GM23248 (cell line): ENCODE results near the gene LRP5. TPM values are rescaled to one million over a fixed set of nuclear protein-coding genes. Genes with fewer than 3 reads are reported as not detected.

ENCODE experiments used
- DNase-seq: peaks from one replicate; pipeline ENCODE4 v3.0.0-alpha.2; 2015
- H2AFZ ChIP-seq: fragments of 200-600 bp; sonication (generic); 2 replicates; pipeline ENCODE4 v1.6.1; 2016; ENCODE audit warnings: antibody characterized with exemption
- H3F3A ChIP-seq: fragments of 200-600 bp; sonication (generic); 2 replicates; pipeline ENCODE4 v1.6.1; 2016; ENCODE audit warnings: mild to moderate bottlenecking, antibody characterized with exemption, mixed run types; ENCODE audit not compliant: insufficient read depth
- H3K27ac ChIP-seq: fragments of 200-600 bp; sonication (generic); 2 replicates; pipeline ENCODE4 v1.5.1; 2016; ENCODE audit warnings: mild to moderate bottlenecking
- H3K27me3 ChIP-seq: fragments of 200-600 bp; sonication (generic); replicated peaks from 2 replicates; pipeline ENCODE4 v1.6.1; 2016; ENCODE audit warnings: mild to moderate bottlenecking; ENCODE audit not compliant: insufficient read depth
- H3K36me3 ChIP-seq: fragments of 200-600 bp; sonication (generic); 2 replicates; pipeline ENCODE4 v1.6.1; 2016; ENCODE audit warnings: low read depth, mild to moderate bottlenecking
- H3K4me1 ChIP-seq: fragments of 200-600 bp; sonication (generic); 2 replicates; pipeline ENCODE4 v1.6.1; 2016; ENCODE audit warnings: mild to moderate bottlenecking; ENCODE audit not compliant: insufficient read depth
- H3K4me2 ChIP-seq: fragments of 200-600 bp; sonication (generic); one replicate; pipeline ENCODE4 v1.6.1; 2016; ENCODE audit warnings: mild to moderate bottlenecking; ENCODE audit not compliant: unreplicated experiment
- H3K4me3 ChIP-seq: fragments of 200-600 bp; sonication (generic); 2 replicates; pipeline ENCODE4 v1.5.1; 2016; ENCODE audit warnings: mild to moderate bottlenecking
- H3K79me2 ChIP-seq: fragments of 200-600 bp; sonication (generic); 2 replicates; pipeline ENCODE4 v1.6.1; 2016; ENCODE audit warnings: mild to moderate bottlenecking; ENCODE audit not compliant: insufficient read depth
- H3K9ac ChIP-seq: fragments of 200-600 bp; sonication (generic); 2 replicates; pipeline ENCODE4 v1.6.1; 2016; ENCODE audit warnings: mild to moderate bottlenecking
- H3K9me2 ChIP-seq: fragments of 200-600 bp; sonication (generic); 2 replicates; pipeline ENCODE4 v1.6.1; 2016; ENCODE audit warnings: mixed run types, mild to moderate bottlenecking, moderate library complexity; ENCODE audit not compliant: insufficient read depth
- H3K9me3 ChIP-seq: fragments of 200-600 bp; sonication (generic); one replicate; pipeline ENCODE4 v1.6.1; 2017; ENCODE audit warnings: low read depth
- H4K20me1 ChIP-seq: fragments of 200-600 bp; sonication (generic); 2 replicates; pipeline ENCODE4 v1.6.0; 2016; ENCODE audit not compliant: insufficient read depth
- EZH2 ChIP-seq: fragments of 200-600 bp; sonication (generic); IDR thresholded peaks from 2 replicates; pipeline ENCODE4 v1.6.1; 2018; ENCODE audit warnings: antibody characterized with exemption, mild to moderate bottlenecking; ENCODE audit not compliant: insufficient read depth, poor library complexity, severe bottlenecking
- EZH2phosphoT487 ChIP-seq: fragments of 200-600 bp; sonication (generic); IDR thresholded peaks from 2 replicates; pipeline ENCODE4 v1.6.1; 2018; ENCODE audit warnings: antibody characterized with exemption, moderate library complexity, mild to moderate bottlenecking, low read depth; ENCODE audit not compliant: insufficient read depth
- WGBS, 2 experiments: methylation state at CpG; one replicate each; pipeline ENCODE4 v1.1.6; 2015 to 2017; ENCODE audit warnings: low lambda C conversion rate in 2 of 2, low coverage in 1 of 2; ENCODE audit errors: missing lambda C conversion rate in 2 of 2; 5-methylcytosine and 5-hydroxymethylcytosine counted together
- in situ Hi-C: fragments of 300-500 bp; cut with MboI; formaldehyde crosslinking; loops from 2 replicates; pipeline ENCODE4 v1.15.0; 2020
- polyA plus RNA-seq: library from polyadenylated mRNA; unstranded; fragments of >200 nt; fragmentation: Nextera tagmentation; extraction: Ambion mirVana; gene quantifications from 2 replicates; pipeline ENCODE4 v1.2.1, GENCODE V29; 2016
- total RNA-seq: library from RNA; depleted of rRNA; stranded (reverse); fragments of >200 nt; shearing (Covaris generic); gene quantifications from 2 replicates; pipeline ENCODE4 v1.2.3, GENCODE V29; 2014

The LRP5 gene
- total and polyA plus RNA-seq, 2 experiments from 2014 or later, result 3.0 TPM

DNA sequence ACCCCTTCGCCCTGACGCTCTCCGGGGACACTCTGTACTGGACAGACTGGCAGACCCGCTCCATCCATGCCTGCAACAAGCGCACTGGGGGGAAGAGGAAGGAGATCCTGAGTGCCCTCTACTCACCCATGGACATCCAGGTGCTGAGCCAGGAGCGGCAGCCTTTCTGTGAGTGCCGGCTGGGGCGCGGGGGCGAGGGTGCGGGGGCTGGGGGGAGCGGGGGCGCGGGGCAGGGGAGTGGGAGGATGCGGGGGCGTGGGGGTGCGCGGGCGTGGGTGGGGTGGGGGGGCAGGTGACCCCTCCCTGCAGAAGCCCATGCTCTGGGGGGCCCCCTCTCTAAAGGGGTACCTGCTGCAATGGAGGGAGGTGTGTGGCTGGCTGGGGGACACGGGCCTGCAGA lies 51.4 kb downstream of the LRP5 start:
- in situ Hi-C loops, result no loop called here
- Histone ChIP-seq H2AFZ (no peak overlapping the region), H3K79me2 (no peaks in the 10 kb centered on the region), H3K4me2 (no peak overlapping the region), H3K27me3 (no peaks in the 10 kb centered on the region), H3K4me3 (no peak overlapping the region), H3K27ac (no peak overlapping the region), H4K20me1 (no peaks in the 10 kb centered on the region), H3K36me3 (no peaks in the 10 kb centered on the region), H3F3A (no peaks in the 10 kb centered on the region), H3K9me3 (no peaks in the 10 kb centered on the region), H3K9me2 (no peaks in the 10 kb centered on the region), H3K9ac (no peak overlapping the region), H3K4me1 (no peaks in the 10 kb centered on the region)
- WGBS, 2 experiments, result 90 to 94% methylated on average over 6 to 20 of the region's 20 CpGs
- TF ChIP-seq EZH2 (no peak), EZH2phosphoT487 (no peak)
- no peak for DNase-seq

DNA sequence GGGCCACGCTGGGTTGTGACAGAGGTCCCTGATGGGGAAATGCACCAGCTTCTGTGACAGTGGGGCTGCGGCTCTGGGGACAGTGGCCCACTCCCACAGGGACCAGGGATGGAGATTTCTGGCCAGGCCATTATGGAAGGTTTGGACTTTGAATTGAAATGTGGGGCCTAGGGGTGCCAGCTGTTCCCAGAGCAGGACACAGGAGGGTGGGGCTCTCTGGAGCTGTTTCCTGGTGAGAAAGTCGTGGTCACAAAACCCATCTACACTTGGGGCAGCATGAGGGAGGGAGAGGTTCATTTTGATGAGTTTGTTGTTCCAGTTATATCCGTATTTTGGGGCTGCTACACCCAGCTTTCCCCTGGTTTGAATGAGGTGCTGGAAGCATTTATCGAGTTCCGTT lies 52.2 kb downstream of the LRP5 start:
- Histone ChIP-seq H3K4me2 (no peak overlapping the region), H3K9ac (no peak overlapping the region), H2AFZ (no peak overlapping the region), H4K20me1 (no peaks in the 10 kb centered on the region), H3K36me3 (no peaks in the 10 kb centered on the region), H3K4me1 (no peaks in the 10 kb centered on the region), H3K27me3 (no peaks in the 10 kb centered on the region), H3K4me3 (no peak overlapping the region), H3K27ac (no peak overlapping the region), H3K9me2 (no peaks in the 10 kb centered on the region), H3K79me2 (no peaks in the 10 kb centered on the region), H3K9me3 (no peaks in the 10 kb centered on the region), H3F3A (no peaks in the 10 kb centered on the region)
- DNase-seq, result no peak
- 80 to 86% methylated on average over 6 of the region's 6 CpGs for WGBS, 2 experiments
- in situ Hi-C loops, result no loop called here
- TF ChIP-seq EZH2phosphoT487 (no peak), EZH2 (no peak)

DNA sequence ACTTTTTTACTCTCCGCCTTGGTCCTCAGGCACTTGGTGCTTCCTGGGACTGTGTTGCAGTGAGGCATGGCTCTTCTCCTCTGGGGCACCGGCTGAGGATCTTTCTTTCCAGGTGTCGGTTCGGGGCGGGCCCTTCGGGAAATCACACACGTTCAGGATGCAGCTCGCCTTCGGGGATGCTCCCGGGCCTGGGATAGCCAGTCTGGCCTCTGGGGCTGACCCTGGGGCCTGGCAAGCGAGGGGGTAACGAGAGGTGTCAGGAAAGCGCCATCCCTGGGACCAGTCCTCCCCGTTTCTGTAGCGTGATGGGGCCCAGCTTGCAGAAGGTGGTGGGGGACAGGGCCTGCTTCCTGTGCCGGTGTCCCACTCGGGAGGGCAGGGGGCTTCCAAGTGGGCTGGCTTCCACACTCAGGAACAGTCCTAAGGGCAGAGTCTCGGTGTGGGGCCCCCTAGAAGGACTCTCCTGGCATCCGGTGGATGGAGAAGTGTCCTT lies 53.6 kb downstream of the LRP5 start:
- Histone ChIP-seq H3K4me1 (no peaks in the 10 kb centered on the region), H3K4me2 (no peak overlapping the region), H3K27me3 (no peaks in the 10 kb centered on the region), H3K4me3 (no peak overlapping the region), H4K20me1 (no peaks in the 10 kb centered on the region), H3K9me3 (no peaks in the 10 kb centered on the region), H3F3A (no peaks in the 10 kb centered on the region), H3K27ac (no peak overlapping the region), H2AFZ (no peak overlapping the region), H3K9me2 (no peaks in the 10 kb centered on the region), H3K36me3 (no peaks in the 10 kb centered on the region), H3K79me2 (no peaks in the 10 kb centered on the region), H3K9ac (no peak overlapping the region)
- no peak for DNase-seq
- 94 to 97% methylated on average over 14 to 19 of the region's 19 CpGs for WGBS, 2 experiments
- no peak for TF ChIP-seq EZH2
- no peak for TF ChIP-seq EZH2phosphoT487
- in situ Hi-C loops, result no loop called here

DNA sequence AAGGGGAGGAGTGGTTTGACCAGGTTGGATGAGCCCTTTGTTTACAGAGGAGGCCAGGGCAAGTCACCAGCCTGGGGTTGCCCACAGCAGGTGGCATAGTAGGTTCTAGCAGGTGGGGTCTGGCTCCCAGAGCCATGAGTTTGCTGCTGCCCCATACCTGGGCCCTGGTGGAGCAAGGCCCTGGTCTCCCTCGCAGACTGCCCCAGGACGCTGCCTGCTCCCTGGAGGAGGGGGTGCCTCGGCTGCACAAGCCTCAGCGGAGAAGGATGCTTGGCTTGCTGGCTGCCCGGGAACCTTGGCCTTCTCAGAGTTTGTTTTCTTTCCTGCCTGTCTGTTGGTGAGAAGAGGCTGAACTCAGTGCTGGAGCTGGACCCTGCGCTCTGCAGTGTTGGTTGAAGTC lies 54.9 kb downstream of the LRP5 start:
- Histone ChIP-seq H3K27ac (no peak overlapping the region), H3K4me1 (no peaks in the 10 kb centered on the region), H3K36me3 (no peaks in the 10 kb centered on the region), H3K9ac (no peak overlapping the region), H3F3A (no peaks in the 10 kb centered on the region), H2AFZ (no peak overlapping the region), H3K9me2 (no peaks in the 10 kb centered on the region), H3K4me3 (no peak overlapping the region), H3K9me3 (no peaks in the 10 kb centered on the region), H4K20me1 (no peaks in the 10 kb centered on the region), H3K27me3 (no peaks in the 10 kb centered on the region), H3K4me2 (no peak overlapping the region), H3K79me2 (no peaks in the 10 kb centered on the region)
- WGBS, 2 experiments, result 89 to 92% methylated on average over 6 of the region's 6 CpGs
- in situ Hi-C loops, result no loop called here
- DNase-seq, result no peak
- TF ChIP-seq EZH2phosphoT487 (no peak), EZH2 (no peak)

DNA sequence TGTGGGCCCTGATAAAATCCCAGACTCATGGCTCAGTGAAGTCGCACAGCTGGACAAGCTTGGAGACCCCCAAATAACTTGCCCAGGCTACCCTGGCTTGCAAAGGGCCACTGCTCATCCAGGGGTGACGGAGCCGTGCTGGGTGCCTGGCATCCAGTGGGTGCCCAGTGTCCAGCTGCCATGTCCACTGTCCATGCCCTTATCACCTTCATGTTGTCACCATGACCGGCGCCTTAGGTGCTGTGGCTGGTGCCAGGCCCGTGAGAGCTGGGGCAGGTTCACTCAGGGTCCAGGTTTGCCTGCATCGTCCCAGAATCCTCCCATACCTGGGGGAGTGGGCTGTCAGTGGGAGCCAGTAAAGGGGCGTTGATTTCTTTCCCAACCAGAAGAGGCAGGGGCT lies 57.4 kb downstream of the LRP5 start:
- Histone ChIP-seq H3K9me3 (no peaks in the 10 kb centered on the region), H3K9ac (no peak overlapping the region), H3F3A (no peaks in the 10 kb centered on the region), H3K4me1 (peaks cover 15% of the 10 kb centered on the region), H3K27ac (no peak overlapping the region), H3K36me3 (no peaks in the 10 kb centered on the region), H4K20me1 (no peaks in the 10 kb centered on the region), H2AFZ (no peak overlapping the region), H3K79me2 (no peaks in the 10 kb centered on the region), H3K27me3 (no peaks in the 10 kb centered on the region), H3K4me3 (no peak overlapping the region), H3K4me2 (no peak overlapping the region), H3K9me2 (no peaks in the 10 kb centered on the region)
- WGBS, 2 experiments, result 93 to 94% methylated on average over 8 of the region's 8 CpGs
- no peak for DNase-seq
- in situ Hi-C loops, result no loop called here
- no peak for TF ChIP-seq EZH2
- no peak for TF ChIP-seq EZH2phosphoT487
